Hematopoietic multipotent progenitor cell treated with erythropoietin and hydrocortisone succinate and interleukin-3 and kit ligand, for 6 days (in vitro differentiated cells): ENCODE results near the gene ATXN3.
"Not testable (repeated sequence)": the region's sequence is repeated elsewhere in the genome, so short reads cannot be mapped to it uniquely, and the experiment has no call there.

Experiments
- DNase-seq: peaks from one replicate; pipeline ENCODE4 v3.0.0-alpha.2; 2015

Gene ATXN3

DNA sequence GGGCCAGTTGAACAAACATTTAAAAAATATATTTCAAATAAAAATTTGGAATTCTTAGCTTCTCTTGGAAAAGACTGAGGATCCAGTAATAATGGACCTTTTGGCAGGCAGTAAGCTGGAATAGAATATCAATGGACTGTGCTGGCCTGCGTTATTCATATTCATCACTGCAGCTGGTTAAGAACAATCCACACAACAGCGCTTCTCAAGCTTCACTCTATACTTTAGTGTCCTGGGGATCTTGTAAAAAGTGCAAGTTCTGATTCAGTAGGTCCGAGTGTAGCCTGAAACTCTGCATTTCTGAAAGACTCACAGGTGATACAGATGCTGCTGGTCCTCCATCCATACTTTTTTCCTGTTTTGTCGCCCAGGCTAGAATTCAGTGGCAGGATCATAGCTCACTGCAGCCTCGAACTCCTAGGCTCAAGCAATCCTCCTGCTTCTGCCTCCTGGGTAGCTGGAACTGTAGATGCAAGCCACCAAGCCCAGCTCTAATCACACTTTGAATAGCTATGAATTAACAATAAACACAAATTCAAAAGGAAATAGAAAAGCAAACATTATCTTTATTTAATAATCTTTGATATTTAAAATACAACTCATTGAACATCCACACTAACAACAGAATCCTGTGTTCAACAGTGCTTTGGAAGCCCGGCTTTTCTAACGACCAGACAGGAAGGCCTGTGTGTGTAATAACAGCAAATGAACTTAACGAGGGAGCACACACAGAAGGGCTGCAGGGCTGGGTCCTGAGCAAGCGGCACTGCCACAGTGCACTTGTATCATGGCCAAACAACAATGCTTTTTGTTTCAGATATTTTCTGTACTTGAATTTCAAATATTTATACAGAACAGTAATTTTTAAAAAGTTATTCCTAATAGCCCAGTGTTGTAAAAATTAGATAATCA lies 48.1 kb downstream of the ATXN3 start:
- no peak for DNase-seq

DNA sequence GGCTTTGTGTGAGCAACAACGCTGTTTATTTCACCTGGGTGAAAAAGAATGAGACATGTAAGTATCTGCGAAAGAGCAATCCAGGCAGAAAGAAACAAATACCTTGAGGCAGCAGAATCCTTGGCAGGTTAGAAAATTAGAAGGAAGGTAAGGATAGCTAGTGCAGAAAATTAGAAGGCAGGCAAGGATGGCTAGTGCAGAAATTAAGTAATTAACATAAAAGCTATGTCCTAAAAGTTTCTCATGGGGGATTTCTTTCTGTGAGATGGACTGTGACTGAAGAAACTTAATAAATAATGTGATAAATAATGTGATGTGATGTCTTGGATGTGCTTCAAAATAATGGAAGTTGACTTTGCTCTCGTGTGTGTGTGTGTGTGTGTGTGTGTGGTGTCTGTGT lies 56.6 kb downstream of the ATXN3 start:
- no peak for DNase-seq

DNA sequence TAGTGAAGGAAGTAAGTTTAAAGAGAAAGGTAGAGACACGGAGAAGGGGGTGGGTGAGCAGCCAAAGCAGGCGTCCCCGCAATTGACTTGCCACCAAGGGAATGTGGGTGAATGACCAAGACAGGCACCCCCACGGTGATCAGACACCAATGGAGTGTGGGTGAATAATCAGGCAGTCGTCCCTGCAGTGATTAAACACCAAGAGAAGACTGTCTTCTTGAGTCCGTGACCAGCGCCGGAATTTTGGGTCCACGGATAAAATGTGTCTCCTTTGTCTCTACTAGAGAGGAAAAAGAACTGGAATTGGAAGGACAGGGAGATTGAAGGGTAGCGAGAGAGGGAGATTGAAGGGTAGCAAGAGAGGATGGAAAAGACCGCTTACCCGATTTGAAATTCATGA lies 57.2 kb downstream of the ATXN3 start:
- DNase-seq, result not testable (repeated sequence)

DNA sequence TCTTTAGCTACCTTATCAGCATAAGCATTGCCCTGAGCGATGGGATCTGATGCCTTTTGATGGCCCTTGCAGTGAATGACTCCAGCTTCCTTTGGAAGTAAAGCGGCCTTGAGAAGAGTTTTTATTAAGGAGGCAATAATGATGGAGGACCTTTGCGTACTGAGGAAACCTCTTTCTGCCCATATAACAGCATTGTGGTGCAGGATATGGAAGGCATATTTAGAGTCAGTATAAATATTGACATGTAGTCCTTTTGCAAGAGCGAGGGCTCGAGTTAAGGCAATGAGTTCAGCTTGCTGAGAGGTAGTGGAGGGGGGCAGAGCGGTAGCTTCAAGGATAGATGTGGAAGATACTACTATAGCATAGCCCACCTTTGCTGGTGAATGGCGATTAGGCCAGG lies 60.5 kb downstream of the ATXN3 start:
- DNase-seq, result not testable (repeated sequence)

DNA sequence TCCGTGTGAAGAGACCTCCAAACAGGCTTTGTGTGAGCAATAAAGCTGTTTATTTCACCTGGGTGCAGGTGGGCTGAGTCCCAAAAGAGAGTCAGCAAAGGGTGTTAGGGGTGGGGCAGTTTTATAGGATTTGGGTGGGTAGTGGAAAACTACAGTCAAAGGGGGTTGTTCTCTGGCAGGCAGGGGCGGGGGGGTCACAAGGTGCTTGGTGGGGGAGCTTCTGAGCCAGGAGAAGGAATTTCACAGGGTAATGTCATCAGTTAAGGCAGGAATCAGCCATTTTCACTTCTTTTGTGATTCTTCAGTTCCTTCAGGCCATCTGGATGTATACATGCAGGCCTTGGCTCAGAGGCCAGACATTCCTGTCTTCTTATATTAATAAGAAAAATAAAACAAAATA lies 64.6 kb downstream of the ATXN3 start:
- DNase-seq, result not testable (repeated sequence)

DNA sequence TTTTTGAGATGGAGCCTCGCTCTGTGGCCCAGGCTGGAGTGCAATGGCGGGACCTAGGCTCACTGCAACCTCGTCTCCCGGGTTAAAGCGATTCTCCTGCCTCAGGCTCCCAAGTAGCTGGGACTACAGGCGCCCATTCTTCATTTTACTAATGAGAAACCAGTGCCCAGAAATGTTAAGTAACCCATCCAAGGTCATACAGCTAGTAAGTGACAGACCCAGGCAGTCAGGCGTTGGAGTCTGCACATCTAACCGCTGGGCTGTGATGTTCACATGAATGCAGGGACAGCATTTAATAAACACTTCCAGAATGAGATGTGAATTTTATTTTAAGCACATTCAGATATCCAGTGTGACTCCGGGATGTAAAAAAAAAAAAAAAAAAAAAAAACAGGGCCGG lies 65.2 kb downstream of the ATXN3 start:
- DNase-seq, result no peak

DNA sequence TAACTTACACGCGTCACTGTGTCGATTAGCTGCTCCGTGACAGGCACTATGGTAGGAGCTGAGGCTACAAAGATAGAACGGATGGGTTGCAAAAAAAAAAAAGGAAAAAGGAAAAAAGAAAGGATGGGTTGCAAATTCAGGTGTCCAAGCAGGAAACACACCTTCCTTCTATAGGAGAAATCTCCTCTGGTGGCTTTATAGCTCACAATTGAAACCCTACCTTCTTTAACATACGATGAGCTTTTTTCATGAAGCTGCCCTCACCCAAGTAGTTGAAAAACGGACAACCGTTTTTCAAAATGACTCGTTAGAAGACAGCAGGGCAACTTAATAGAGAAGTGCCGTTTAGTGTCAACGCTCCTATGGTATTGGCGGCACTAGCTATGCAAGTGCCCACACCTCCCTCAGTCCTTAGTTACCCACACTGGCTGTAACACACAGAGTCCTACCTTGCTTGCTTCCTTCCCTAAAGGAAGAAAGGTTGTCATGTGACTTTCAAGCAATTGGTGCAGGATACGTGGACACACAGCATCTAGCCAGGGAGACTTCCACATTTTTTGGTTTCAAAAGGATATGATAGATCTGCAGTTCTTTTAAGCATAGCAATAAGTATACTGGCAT lies 65.8 kb downstream of the ATXN3 start:
- peak; percentile 66 for DNase-seq

DNA sequence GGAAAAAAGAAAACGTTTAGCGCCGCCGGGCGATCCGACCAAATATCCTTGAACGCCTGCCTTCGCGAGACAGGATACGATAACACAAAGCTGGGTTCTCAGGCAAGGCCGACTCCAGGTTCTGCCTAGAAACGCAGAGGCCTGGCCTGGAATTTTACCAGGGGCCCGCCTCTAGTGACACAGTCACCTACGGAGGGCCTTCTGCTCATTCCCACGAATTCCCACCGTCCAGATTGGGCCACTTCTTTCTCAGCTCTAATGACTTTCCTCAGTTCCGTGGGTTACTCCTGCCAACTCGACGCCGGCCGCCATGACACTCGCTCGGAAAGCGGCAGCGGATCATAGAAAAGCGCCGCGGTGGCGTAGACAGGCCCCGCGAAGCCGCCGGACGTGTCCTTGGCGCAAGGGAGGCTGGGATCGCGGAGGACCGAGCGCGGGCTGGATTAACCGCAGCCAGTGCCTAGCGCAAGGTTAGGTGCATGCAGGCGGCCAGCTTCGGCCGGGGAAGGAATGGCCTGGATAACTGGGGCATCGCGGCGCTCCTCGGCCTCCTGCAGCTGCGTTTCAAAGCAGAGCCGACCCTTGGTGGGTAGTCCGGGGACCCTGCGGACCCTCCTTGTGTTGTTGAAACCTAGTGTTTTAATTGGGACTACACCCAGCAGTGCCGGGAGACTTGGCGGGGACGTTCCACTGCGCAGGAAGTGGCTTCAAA lies 66.5 kb downstream of the ATXN3 start, which contains the start of gene TRIP11:
Gene TRIP11 (minus strand): TSS at position 341 of the 712 bp plus-strand sequence. CDS start 374 bp downstream, outside the sequence.
- peak; percentile 96 for DNase-seq

DNA sequence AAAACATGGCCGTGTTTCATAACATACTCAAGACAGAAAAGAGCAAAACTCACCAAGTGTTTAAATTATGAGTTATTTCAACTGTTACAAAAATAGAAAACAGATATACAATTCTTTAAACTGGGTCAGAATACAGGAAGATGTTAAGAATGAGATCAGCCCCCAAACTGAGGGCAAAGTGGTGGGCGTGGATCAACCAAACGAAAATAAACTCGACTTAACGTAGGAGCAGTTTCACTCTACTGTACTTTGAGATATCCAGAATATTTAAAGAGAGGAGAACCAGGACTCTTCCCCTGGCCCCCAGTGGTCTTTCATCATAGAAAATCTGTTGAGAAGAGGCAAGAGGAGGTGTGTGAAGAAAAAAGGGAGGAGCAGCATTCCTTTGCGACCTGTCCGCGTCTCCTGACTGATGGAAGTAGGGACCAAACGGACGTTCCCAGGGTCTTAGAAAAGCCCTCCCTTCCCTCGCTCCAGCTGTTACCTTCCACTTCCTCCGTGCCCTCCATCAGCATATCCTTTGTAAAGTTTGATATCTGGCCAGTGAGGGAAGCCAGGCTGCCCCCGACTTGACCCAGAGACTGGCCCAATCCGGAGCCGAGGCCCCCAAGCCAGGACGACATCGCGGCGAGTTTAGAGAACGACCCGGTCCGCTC lies 67.2 kb downstream of the ATXN3 start:
- peak; percentile 58 for DNase-seq

DNA sequence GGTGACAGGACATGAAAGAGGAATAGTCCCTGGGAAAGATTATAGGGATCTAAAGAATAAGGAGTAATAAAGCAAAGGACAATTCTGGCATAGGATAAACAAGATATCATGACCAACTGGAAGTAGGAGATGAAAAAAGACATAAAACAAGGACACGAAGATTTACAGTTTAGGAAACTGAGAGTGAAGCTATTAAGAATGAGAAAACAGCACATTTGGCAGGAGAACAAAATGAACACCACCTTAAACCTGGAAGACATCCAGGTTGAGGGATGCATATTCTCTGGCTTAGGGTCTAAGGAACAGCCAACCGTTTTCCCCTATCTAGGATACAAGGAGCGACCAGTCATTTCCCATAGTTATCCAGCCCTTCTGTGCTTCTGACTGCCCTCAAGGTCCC lies 68.4 kb downstream of the ATXN3 start:
- DNase-seq, result no peak

DNA sequence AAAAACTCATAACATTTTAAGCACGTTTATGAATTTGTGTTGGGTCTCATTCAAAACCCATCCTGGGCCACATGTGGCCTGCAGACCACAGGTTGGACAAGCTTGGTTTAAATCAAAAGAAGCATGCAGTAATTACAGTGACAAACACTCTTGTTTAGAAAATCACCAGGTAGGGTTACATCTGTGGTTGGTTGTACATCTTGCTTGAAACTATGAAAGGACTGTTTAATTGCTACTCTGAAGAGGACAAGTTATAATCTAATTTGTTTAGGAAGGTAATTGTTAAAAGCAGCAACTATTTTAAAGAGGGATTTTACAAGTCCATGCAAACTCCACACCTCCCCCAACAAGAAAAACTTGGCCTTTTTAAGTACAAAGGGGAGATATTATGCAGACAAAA lies 70.5 kb downstream of the ATXN3 start:
- no peak for DNase-seq

DNA sequence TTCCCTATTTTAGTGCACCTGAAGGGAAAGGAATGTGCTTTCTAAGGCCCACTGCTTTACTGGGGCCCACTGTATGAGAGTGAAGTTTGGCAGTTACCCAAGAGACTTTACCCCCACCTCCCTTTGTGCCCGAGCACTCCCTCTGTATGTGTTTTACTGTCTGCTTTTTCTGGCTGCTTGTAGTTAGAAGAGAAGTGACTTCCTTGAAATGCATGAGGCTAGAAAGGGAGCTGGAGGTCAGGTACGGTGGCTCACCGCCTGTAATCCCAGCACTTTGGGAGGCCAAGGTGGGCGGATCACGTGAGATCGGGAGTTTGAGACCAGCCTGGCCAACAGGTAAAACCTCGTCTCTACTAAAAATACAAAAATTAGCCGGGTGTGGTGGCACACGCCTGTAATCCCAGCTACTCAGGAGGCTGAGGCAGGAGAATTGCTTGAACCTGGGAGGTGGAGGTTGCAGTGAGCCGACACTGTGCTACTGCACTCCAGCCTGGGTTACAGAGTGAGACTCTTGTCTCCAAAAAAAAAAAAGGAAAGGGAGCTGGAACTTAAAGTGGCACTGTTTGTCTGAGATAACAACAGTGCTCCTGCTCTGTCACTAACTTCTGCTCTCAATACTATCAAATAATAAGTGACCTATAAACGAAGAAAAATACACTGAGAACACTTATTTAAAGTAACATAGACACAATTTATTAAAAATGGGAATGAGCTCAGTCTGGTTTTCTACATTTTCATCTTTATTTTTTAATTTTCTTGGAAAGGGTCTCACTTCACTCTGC lies 72.3 kb downstream of the ATXN3 start:
- DNase-seq, result peak; percentile 46

DNA sequence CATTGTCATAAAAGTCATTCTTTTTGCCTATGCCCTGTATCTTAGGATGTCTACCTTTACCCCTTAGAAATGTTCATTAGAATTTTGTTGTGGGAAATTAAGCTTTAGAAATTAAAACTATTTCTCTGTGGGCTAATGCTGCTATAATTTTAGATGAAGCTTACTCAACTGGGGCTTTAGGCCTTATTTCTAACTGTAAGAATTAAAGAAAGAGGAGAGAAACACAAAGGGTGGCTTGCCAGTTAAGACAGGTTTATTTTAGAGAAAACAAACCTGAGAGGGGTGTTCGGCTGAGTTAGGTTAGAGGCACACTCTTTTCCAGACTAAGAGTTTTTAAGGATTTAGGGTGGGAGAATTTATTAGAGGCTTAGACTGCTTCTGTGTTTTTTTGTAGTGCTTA lies 72.9 kb downstream of the ATXN3 start:
- no peak for DNase-seq

DNA sequence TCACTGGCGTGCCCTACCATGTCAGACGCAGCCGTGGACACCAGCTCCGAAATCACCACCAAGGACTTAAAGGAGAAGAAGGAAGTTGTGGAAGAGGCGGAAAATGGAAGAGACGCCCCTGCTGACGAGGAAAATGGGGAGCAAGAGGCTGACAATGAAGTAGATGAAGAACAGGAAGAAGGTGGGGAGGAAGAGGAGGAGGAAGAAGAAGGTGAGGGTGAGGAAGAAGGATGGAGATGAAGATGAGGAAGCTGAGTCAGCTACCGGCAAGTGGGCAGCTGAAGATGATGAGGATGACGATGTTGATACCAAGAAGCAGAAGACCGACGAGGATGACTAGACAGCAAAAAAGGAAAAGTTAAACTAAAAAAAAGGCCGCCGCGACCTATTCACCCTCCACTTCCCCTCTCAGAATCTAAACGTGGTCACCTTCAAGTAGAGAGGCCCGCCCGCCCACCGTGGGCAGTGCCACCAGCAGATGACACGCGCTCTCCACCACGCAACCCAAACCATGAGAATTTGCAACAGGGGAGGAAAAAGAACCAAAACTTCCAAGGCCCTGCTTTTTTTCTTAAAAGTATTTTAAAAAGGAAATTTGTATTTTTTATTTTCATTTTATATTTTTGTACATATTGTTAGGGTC lies 79.7 kb downstream of the ATXN3 start:
- no peak for DNase-seq

DNA sequence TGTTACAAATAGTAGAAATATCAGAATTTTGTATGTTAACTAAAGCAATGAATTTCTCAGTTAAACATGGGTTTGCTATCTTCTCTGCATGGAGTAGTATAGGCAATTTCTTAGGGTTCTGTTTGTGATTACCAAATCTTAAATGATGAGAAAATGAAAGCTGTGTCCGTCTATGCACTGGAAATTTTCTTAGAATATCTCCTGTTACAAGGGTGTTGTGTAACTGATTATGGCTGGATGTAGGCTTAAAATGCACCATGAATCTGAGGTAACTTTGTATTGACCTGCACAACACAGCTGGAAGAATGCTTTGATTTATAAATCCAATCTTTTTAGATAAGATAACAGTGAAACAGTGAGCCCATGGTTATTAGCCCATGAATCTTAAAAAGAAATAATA lies 84.3 kb downstream of the ATXN3 start:
- no peak for DNase-seq

DNA sequence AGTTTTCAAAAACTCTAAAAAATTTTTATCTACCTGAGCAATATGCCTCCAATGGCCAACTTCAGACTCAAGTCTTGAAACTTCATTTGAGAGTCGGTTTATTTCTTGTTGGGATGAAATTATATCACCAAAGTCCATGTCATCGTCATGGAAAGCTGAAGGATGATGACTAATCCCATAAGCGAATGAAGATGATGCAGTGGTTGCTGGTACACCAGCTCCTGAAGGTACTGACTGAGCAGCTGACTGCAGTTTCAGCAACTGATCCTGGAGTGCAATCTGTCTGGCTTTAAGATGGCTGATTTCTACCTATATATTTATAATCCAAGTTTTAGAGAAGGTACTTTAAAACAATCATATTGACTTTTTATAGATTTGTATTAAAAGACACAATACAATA lies 84.9 kb downstream of the ATXN3 start:
- no peak for DNase-seq

DNA sequence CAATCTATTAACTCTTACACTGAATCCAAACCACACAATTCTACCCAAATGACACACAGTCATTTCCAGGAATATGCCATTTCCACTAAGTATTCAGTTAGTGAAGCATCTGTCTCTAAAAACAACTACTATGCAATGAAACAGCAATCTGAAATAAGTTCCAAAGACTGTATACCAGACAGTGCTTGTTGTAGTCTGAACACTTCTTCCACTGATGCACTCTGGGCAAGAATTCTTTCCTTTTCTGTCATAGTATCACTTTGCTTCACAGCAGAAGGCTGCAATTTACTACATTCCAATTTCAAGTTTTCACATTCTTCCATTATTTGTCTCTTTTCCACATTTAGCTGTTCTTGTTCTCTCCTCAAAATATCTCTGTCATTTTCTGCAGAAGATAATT lies 92.3 kb downstream of the ATXN3 start:
- DNase-seq, result no peak

DNA sequence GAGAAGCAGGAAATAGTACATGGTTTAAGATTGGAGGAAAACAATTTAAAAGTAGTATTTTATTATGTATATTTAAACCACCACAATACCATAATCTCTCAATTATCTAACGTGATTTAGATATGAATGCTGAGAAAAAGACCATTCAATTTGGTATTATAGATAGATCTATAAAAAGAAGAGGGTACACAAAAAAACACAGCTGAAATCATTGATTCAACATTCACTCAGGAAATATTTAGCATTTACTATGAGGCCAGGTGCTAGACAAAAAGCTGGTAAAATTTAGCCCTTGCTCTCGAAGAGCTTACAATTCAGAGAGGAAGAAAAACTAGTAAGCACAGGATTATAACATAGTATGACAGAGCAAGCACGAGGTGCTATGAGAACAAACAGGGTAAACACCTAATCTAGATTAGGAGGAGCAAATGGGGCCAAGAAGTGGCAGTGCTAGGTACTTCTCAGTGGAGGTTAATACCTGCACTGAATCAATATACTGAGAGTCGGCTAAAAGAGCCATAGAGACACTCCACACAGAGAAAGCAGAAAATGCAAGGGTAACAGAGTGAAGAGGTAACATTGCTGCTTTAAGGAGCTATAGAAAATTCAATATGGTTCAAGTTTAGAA lies 94.1 kb downstream of the ATXN3 start:
- no peak for DNase-seq

DNA sequence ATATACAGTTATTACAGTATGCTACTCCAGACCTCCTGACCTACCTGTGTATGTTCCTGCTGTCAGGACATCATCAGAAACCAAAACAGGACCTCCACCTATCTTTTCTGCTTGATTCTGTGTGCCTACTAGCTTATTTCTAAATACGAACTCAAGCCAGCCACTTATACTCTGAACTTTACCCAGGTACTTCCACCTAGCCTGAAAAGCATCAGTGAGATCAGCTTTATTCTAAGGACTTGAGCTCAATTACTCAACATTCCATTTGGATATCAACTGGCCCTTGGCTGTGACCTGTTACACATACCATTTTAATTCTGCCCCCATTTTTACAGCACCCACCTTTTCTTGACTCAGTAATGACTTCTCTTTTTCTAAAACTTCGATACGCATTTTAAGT lies 95.7 kb downstream of the ATXN3 start:
- DNase-seq, result no peak

DNA sequence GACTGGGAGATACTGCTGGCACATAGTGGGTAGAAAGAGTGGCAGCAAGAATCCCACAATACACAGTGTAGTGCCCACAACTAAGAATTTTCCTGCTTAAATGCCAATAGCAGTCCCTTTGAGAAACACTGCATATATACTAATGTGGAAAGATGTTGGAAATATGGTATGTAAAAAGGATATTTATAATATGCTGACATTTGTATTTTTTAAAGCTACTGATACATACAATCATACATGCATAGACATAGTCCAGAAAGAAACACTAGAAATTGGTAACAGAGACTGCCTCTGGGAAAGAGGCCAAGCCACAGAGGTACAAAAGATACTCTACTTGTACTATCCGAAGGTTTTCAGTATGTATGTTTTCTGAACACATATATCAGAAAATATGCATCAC lies 96.8 kb downstream of the ATXN3 start:
- no peak for DNase-seq
